ENCODE measurements around the gene KIZ.

- TF ChIP-seq CTCF (conservative IDR thresholded peaks at IDR 0.05; ENCODE audit: low read depth, low read length): no peak
- no peak for TF ChIP-seq NFE2L2 (IDR thresholded peaks at IDR 0.05; ENCODE audit: low read depth, low read length)
- no peak for TF ChIP-seq MXI1 (IDR thresholded peaks at IDR 0.05; ENCODE audit: borderline replicate concordance, low read depth, low read length)
Observed at GRCh38 chr20:21143194-21143890, 17.5 kb downstream of the KIZ start.

Data from IMR-90 (cell line).